ELR (cell line): ENCODE data around the gene LACTB.

Experiments used
- DNase-seq: peaks from one replicate; pipeline ENCODE4 v3.0.0-alpha.2; 2015; ENCODE audit warnings: low read depth

LACTB gene

DNA sequence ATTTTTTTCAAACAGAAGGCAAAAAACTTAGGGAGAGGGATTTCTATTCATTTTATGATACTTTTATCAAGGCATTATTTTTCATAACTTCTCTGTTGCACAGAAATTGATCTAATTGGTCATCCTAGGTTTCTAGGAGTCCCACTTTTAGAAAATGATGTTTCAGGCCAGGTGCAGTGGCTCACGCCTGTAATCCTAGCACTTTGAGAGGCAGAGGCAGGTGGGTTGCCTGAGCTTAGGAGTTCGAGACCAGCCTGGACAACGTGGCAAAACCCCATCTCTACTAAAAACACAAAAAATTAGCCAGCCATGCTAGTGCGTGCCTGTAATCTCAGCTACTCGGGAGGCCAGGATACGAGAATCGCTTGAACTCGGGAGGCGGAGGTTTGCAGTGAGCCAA lies 2.8 kb downstream of the LACTB start:
- DNase-seq, result no peak

GRCh38 chr15:63126726-63127125 lies 5.1 kb downstream of the LACTB start:
- no peak for DNase-seq

GRCh38 chr15:63133786-63134185 lies 12.1 kb downstream of the LACTB start:
- peak; percentile 71 for DNase-seq

DNA sequence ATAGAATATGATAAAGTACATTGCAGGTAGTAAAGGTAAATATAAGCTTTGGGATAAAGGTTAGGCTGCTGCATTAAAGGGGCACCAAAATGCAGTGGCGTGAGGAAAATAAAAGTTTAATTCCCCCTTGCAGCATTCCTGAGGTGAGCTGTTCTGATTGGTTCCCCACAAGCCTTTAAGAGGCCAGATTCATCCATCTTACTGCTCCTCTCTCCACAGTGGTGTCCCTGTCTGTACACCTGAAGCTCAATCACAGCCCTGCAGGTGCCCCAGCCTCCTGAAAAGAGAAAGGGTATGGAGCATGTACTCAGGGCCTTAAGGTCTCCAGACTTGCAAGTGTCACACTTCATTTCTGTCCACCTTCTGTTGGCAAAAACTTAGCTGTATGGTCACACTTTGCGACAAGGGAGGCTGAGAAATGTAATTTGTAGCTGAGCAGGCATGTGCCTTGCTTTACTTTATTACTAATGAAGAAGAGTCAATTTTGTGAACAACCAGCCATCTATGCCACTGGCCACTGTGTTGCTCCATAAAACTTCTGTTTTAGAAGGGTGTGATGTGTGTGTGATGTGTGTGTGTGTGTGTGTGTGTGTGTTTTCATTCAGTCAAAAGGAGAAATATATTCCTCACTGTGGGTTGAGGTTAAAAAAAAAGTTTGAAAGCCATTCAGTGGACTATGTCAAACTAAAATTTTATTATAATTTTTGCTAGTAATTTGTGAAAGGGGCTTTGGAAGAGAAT lies 12.8 kb downstream of the LACTB start:
- DNase-seq, result peak; percentile 44

GRCh38 chr15:63135281-63135680 lies 13.6 kb downstream of the LACTB start:
- DNase-seq, result no peak

DNA sequence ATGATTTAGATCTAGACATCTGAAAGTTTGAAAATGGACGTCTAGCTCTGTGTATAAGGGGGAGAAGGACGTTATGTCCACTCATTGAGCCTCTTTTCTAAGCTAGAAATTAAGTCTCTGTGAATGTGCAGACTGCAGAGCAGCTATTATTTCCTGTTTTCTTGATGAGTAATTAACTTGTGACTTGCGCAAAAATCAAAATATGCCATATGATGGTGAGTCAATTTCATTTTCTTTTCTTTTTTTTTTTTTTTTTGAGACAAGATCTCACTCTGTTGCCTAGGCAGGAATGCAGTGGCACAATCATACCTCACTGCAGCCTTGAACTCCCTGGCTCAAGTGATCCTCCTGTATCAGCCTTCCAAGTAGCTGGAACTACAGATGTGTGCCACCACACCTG lies 14.1 kb downstream of the LACTB start:
- peak; percentile 96 for DNase-seq

- DNase-seq, result peak; percentile 22
These were observed 15.1 kb downstream of the LACTB start for GRCh38 chr15:63136742-63137141.

GRCh38 chr15:63140936-63141335 lies 19.3 kb downstream of the LACTB start:
- DNase-seq, result no peak

DNA sequence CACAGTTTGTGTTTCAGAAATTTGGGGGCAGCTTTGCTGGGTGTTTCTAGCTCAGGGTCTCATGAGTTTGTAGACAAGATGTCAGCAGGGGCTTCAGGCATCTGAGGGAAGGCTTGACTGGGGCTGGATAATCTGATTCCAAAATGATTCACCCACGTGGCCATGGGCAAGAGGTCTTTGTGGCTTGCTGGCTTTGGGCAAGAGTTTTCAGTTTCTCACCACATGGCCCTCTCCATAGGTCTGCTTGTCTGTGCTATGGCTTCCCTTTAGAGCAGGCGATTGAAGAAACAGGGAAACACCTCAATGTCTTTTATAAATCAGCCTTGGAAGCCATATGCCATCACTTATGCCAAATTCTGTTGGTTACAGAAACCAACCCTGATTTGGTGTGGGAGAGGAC lies 23.8 kb downstream of the LACTB start:
- DNase-seq, result no peak

DNA sequence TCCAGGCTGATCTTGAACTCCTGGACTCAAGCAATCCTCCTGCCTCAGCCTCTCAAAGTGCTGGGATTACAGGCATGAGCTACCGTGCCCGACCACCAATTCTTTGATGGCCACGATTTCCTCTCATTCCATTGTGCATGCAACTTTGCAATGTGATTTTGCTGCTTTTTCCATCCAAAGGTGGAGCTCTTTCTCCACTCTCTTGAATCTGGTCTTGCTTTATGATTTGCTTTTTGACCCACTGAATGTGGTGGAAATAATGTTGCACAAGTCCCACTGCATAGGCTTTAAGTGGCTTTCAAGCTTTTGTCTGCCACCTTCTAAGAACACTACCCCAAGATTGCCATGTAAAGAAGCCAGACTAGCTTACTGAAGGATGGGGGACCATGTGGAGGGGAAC lies 25.0 kb downstream of the LACTB start:
- DNase-seq, result peak; percentile 8

DNA sequence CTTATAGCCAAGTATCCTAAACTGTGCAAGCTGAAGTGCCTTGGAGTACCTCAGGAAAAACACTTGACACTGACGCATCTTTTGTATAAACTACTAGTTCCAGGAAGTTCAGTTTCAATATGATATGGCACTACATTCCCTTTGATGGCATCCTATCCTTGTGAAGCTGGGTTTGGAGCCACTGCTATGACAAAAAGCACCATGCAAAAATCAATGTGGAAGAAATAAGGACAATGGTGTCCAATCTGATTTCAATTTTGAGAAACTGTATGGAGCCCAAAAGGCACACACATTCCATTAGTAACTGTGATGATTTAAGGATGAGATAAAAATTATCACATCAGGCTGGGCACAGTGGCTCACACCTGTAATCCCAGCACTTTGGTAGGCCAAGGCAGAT lies 30.0 kb downstream of the LACTB start:
- no peak for DNase-seq

- DNase-seq, result no peak
These were observed 33.8 kb downstream of the LACTB start for GRCh38 chr15:63155486-63155885.

DNA sequence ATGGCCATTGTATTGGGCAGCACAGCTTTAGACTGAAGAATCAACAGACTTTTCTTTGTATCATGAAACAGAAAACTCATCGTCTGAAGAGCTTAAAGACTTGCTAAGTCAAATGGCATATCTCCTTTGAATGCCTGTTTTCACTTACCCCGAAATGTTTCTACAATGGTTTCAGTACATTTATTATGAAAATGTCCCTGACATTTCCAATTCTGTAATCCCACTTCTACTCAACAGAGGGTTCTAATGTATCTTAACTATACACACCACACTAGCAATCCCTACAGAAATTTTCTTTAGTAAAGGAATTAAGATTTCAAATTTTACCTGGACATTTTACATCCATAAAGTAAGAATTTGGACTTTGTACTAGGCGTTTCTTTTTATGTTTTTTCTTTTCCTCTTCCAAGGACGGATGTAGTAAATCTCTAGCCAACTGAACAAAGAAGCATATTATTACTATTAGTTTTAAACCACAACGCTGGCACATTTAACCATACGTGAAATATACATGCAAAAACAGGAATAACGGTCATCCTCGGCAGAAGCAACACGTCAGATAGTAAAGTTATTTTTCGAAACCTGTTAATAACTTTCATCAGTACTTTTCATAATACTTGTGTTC lies 34.5 kb downstream of the LACTB start:
- DNase-seq, result peak; percentile 21

GRCh38 chr15:63156755-63157117 lies 35.1 kb downstream of the LACTB start:
- DNase-seq, result peak; percentile 60

DNA sequence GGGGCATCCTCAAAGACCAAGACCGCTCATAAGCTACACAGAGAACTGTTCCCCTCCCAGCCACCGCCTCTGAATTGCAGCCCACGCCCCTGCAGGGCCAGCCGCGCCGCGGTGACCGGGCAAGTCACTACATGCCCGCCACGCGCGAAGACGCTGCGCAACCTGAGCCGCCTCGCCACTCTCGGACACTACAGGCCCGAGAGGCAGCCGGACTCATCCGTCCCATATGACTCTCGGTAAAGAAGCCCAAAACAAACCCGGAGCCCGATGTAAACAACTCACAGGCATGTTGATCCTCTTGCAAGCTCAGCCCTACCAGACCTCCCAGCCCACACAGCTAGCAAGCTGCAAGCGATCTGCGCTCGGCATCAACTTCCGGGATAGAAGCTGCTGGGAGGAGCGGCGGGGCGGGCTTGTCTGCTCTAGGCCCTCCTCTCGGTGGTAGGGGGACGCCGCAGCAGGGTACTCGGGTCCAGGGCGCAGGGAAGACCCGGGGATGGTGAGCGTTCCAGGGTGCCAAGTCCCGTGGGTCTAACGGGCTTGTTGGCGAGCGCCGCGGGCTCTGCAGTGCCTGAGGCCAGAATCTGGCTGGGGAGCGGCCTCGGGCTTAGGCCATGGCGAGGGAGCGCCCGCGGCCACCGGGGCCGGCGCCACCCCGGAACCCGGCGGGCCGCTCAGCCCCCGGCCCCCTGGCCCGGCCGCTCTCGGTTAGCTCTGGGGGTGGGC lies 35.6 kb downstream of the LACTB start, which contains the start of gene RPS27L:
Gene RPS27L (minus strand): TSS at position 360 of the 726 bp plus-strand sequence. CDS start 72 bp downstream, at position 288.
- peak; percentile 92 for DNase-seq

DNA sequence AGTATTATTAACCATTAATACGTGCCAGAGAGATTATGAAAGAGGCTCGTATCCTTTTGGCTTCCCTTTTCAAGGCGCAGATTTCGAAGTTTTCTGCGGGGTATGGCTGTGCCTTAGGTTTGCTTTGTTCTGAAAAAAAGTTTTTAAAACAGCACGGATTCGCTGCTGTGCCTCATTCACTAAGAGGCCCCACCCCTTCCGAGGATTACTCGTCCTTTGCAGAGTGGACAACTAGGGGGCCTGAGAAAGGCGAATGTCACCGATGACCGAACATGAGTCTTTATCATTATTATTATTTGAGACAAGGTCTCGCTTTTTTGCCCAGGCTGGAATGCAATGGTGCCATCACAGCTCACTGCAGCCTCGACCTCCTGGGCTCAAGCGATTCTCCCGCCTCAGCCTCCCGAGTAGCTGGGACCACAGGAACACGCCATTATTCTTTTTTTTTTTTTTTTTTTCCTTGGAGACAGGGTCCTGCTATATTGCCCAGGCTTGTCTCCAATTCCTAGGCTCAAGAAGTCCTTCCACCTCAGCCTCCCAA lies 36.3 kb downstream of the LACTB start:
- DNase-seq, result peak; percentile 90

- no peak for DNase-seq
These were observed 39.0 kb downstream of the LACTB start for GRCh38 chr15:63160638-63161037.

- DNase-seq, result no peak
These were observed 41.6 kb downstream of the LACTB start for GRCh38 chr15:63163217-63163616.

GRCh38 chr15:63165166-63165859 lies 43.7 kb downstream of the LACTB start:
- no peak for DNase-seq

GRCh38 chr15:63166219-63166618 lies 44.6 kb downstream of the LACTB start:
- peak; percentile 51 for DNase-seq

DNA sequence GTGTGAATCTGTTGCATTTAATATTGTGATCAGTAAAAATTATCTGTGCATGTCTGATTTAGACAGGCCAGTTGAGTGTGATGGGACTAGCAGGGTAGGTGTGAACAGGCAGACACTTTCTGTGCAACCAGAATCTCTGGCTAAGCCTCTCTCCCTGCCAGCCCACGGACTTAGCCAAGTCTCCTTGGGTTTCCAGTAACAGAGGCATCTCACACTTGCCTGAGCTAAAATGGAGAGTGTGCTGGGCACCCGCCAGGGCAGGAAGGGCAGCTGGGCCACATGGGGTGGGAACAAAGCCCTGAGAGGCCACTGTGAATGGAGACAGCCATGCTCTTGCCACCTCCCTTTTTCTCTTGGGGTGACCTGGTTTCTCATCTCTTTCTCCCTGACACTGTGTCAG lies 48.1 kb downstream of the LACTB start:
- DNase-seq, result no peak

DNA sequence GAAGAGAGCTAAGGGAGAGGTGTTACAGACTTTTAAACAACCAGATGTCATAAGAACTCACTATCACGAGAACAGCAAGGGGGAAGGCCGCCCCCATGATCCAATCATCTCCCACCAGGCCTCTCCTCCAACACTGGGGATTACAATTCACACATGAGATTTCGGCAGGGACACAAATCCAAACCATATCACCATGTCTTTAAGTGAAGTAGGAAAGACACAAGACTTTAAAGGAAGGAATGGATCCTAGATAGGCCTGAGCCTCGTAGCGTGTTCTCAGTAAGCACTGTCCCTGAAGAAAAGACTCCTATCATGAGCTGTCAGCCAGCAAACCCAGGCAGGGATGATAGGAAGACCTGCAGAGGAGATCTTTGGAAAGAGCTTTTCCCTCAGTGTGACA lies 50.7 kb downstream of the LACTB start:
- no peak for DNase-seq
